Neuronal stem cell (in vitro differentiated cells): Measurements from ENCODE around the gene TPK1.

ENCODE experiments used
- DNase-seq: peaks from one replicate; pipeline ENCODE4 v3.0.0-alpha.2; 2013; ENCODE audit warnings: low spot score
- H2AFZ ChIP-seq: one replicate; pipeline ENCODE4 v1.6.1; 2013; ENCODE audit warnings: mild to moderate bottlenecking, low read length, inconsistent platforms
- H2AK5ac ChIP-seq: 2 replicates; pipeline ENCODE4 v1.6.1; 2013; ENCODE audit warnings: low read depth, mild to moderate bottlenecking, inconsistent platforms, low read length, moderate library complexity, mixed read lengths
- H2BK120ac ChIP-seq: 2 replicates; pipeline ENCODE4 v1.6.1; 2013; ENCODE audit warnings: low read depth, mild to moderate bottlenecking, inconsistent platforms, low read length, moderate library complexity, mixed read lengths
- H2BK12ac ChIP-seq: one replicate; pipeline ENCODE4 v1.6.1; 2013; ENCODE audit warnings: low read length, inconsistent platforms
- H2BK15ac ChIP-seq: 2 replicates; pipeline ENCODE4 v1.6.1; 2013; ENCODE audit warnings: mild to moderate bottlenecking, low read length, inconsistent platforms, mixed read lengths
- H2BK5ac ChIP-seq: one replicate; pipeline ENCODE4 v1.6.1; 2013; ENCODE audit warnings: inconsistent platforms, mild to moderate bottlenecking, low read length, moderate library complexity
- H3K14ac ChIP-seq: one replicate; pipeline ENCODE4 v1.6.1; 2013; ENCODE audit warnings: low read length, inconsistent platforms
- H3K18ac ChIP-seq: 2 replicates; pipeline ENCODE4 v1.6.1; 2013; ENCODE audit warnings: low read length, inconsistent platforms
- H3K23ac ChIP-seq: 2 replicates; pipeline ENCODE4 v1.6.1; 2013; ENCODE audit warnings: low read depth, mild to moderate bottlenecking, mixed read lengths, low read length, inconsistent platforms; ENCODE audit not compliant: poor library complexity
- H3K27ac ChIP-seq: replicated peaks from 3 replicates; pipeline ENCODE4 v1.5.1; 2013; ENCODE audit warnings: low read length, inconsistent platforms
- H3K27me3 ChIP-seq, 3 experiments: 2 replicates each; pipeline ENCODE4 v1.6.1; 2013; ENCODE audit warnings: low read length in 3 of 3, mild to moderate bottlenecking in 2 of 3, inconsistent platforms in 1 of 3, low read depth in 1 of 3, mixed read lengths in 1 of 3, moderate library complexity in 1 of 3; ENCODE audit not compliant: control insufficient read depth in 3 of 3, insufficient read depth in 3 of 3
- H3K36me3 ChIP-seq, 2 donors: replicated peaks in 1 of 2; 2 replicates each; pipeline ENCODE4 v1.6.1; 2013; ENCODE audit warnings: low read length in 2 of 2; ENCODE audit not compliant: control insufficient read depth in 2 of 2, insufficient read depth in 2 of 2
- H3K4ac ChIP-seq: 2 replicates; pipeline ENCODE4 v1.6.1; 2013; ENCODE audit warnings: inconsistent platforms, mild to moderate bottlenecking, low read length, moderate library complexity
- H3K4me1 ChIP-seq, 2 donors: 1 replicate in 1 of 2; 2 replicates in 1 of 2; pipeline ENCODE4 v1.6.1; 2013; ENCODE audit warnings: low read length in 2 of 2, low read depth in 1 of 2; ENCODE audit not compliant: control insufficient read depth in 2 of 2, insufficient read depth in 1 of 2
- H3K4me2 ChIP-seq: one replicate; pipeline ENCODE4 v1.6.1; 2013; ENCODE audit warnings: mild to moderate bottlenecking, low read length, inconsistent platforms; ENCODE audit not compliant: insufficient read depth, poor library complexity, severe bottlenecking
- H3K4me3 ChIP-seq, 2 donors: 2 replicates each; pipeline ENCODE4 v1.5.1; 2013; ENCODE audit warnings: low read length in 2 of 2, mild to moderate bottlenecking in 2 of 2, inconsistent platforms in 1 of 2, moderate library complexity in 1 of 2
- H3K79me1 ChIP-seq: one replicate; pipeline ENCODE4 v1.6.1; 2013; ENCODE audit warnings: low read depth, mild to moderate bottlenecking, inconsistent platforms, low read length, moderate library complexity
- H3K9ac ChIP-seq: one replicate; pipeline ENCODE4 v1.6.1; 2013; ENCODE audit warnings: mild to moderate bottlenecking, low read depth, low read length, inconsistent platforms; ENCODE audit not compliant: poor library complexity
- H3K9me3 ChIP-seq, 2 donors: replicated peaks in 1 of 2; 2 replicates each; pipeline versions ENCODE3 to v1.6.1; 2013; ENCODE audit warnings: low read length in 2 of 2, mild to moderate bottlenecking in 2 of 2, inconsistent platforms in 1 of 2, low read depth in 1 of 2, mixed read lengths in 1 of 2, moderate library complexity in 1 of 2; ENCODE audit not compliant: control insufficient read depth in 2 of 2, insufficient read depth in 1 of 2
- H4K8ac ChIP-seq: one replicate; pipeline ENCODE4 v1.6.1; 2013; ENCODE audit warnings: low read depth, mild to moderate bottlenecking, inconsistent platforms, low read length, moderate library complexity
- H4K91ac ChIP-seq: one replicate; pipeline ENCODE4 v1.6.1; 2013; ENCODE audit warnings: low read length, low read depth, mild to moderate bottlenecking, inconsistent platforms; ENCODE audit not compliant: poor library complexity
- WGBS, 2 donors: extraction: QIAGEN DNeasy Blood & Tissue Kit; methylation state at CpG; one replicate each; pipeline ENCODE4 v1.1.7; 2013; ENCODE audit warnings: missing lambda C conversion rate in 2 of 2, mixed read lengths in 1 of 2; ENCODE audit not compliant: insufficient read length in 2 of 2, insufficient replicate concordance in 1 of 2; ENCODE audit errors: extremely low coverage in 2 of 2; 5-methylcytosine and 5-hydroxymethylcytosine counted together

TPK1 gene

GRCh38 chr7:144720149-144720548, 115.7 kb downstream of the TPK1 start:
- Histone ChIP-seq H3K9ac (no peak overlapping the region), H3K36me3 (no peaks in the 10 kb centered on the region), H2BK5ac (no peak overlapping the region), H3K27me3 (no peaks in the 10 kb centered on the region), H3K79me1 (no peaks in the 10 kb centered on the region), H3K4me2 (no peak overlapping the region), H2AFZ (no peak overlapping the region), H3K23ac (no peak overlapping the region), H3K18ac (no peak overlapping the region), H3K4me3 (no peak overlapping the region), H3K14ac (no peak overlapping the region), H3K9me3 (peaks cover 0 to 1% of the 10 kb centered on the region in 2 donors), H4K91ac (no peak overlapping the region), H2BK15ac (no peak overlapping the region), H2BK12ac (no peak overlapping the region), H2AK5ac (no peak overlapping the region), H3K4ac (no peak overlapping the region), H2BK120ac (no peak overlapping the region), H3K27ac (no peak overlapping the region), H3K4me1 (peaks cover 0 to 2% of the 10 kb centered on the region in 2 donors), H4K8ac (no peak overlapping the region)
- DNase-seq: no peak
- no CpG with 5 or more reads among the region's 6 CpGs for WGBS, 2 donors

GRCh38 chr7:144717720-144718119, 118.1 kb downstream of the TPK1 start:
- no peak overlapping the region for H3K18ac ChIP-seq
- no peak overlapping the region for H4K91ac ChIP-seq
- no peak for DNase-seq
- H3K36me3 ChIP-seq: no peaks in the 10 kb centered on the region
- no peak overlapping the region for H2BK12ac ChIP-seq
- H3K79me1 ChIP-seq: no peaks in the 10 kb centered on the region
- H3K27me3 ChIP-seq: no peaks in the 10 kb centered on the region
- no peak overlapping the region for H2AFZ ChIP-seq
- H3K9me3 ChIP-seq: peaks cover 0 to 1% of the 10 kb centered on the region in 2 donors
- H3K23ac ChIP-seq: no peak overlapping the region
- peak overlapping the region; percentile 12 for H3K9ac ChIP-seq
- H4K8ac ChIP-seq: no peak overlapping the region
- H2BK120ac ChIP-seq: no peak overlapping the region
- no peak overlapping the region for H3K4ac ChIP-seq
- no peak overlapping the region for H3K14ac ChIP-seq
- H3K4me1 ChIP-seq: peaks cover 0 to 2% of the 10 kb centered on the region in 2 donors
- no peak overlapping the region for H3K27ac ChIP-seq
- no CpG with 5 or more reads among the region's 1 CpG for WGBS, 2 donors
- H2AK5ac ChIP-seq: no peak overlapping the region
- H2BK5ac ChIP-seq: no peak overlapping the region
- no peak overlapping the region for H3K4me3 ChIP-seq
- no peak overlapping the region for H2BK15ac ChIP-seq
- H3K4me2 ChIP-seq: no peak overlapping the region

- Histone ChIP-seq H3K36me3 (no peaks in the 10 kb centered on the region), H3K9ac (no peak overlapping the region), H2AFZ (no peak overlapping the region), H3K4me1 (no peaks in the 10 kb centered on the region), H3K79me1 (no peaks in the 10 kb centered on the region), H3K4me3 (no peak overlapping the region), H3K27ac (no peak overlapping the region), H2BK5ac (no peak overlapping the region), H3K23ac (no peak overlapping the region), H4K91ac (no peak overlapping the region), H3K14ac (no peak overlapping the region), H2BK120ac (no peak overlapping the region), H2BK12ac (no peak overlapping the region), H3K4ac (no peak overlapping the region), H4K8ac (no peak overlapping the region), H3K4me2 (no peak overlapping the region), H2AK5ac (no peak overlapping the region), H3K9me3 (peaks cover 0 to 1% of the 10 kb centered on the region in 2 donors), H2BK15ac (no peak overlapping the region), H3K18ac (no peak overlapping the region), H3K27me3 (no peaks in the 10 kb centered on the region)
- no CpG with 5 or more reads among the region's 2 CpGs for WGBS, 2 donors
- DNase-seq: no peak
Observed at GRCh38 chr7:144713850-144714249, 122.0 kb downstream of the TPK1 start.

GRCh38 chr7:144710791-144711190, 125.1 kb downstream of the TPK1 start:
- Histone ChIP-seq H3K23ac (no peak overlapping the region), H2BK12ac (no peak overlapping the region), H3K14ac (no peak overlapping the region), H3K36me3 (no peaks in the 10 kb centered on the region), H2BK5ac (no peak overlapping the region), H2AK5ac (no peak overlapping the region), H3K18ac (no peak overlapping the region), H4K91ac (no peak overlapping the region), H4K8ac (no peak overlapping the region), H3K9ac (no peak overlapping the region), H3K9me3 (no peaks in the 10 kb centered on the region), H3K4ac (no peak overlapping the region), H2BK120ac (no peak overlapping the region), H2AFZ (no peak overlapping the region), H3K4me2 (no peak overlapping the region), H2BK15ac (no peak overlapping the region), H3K79me1 (no peaks in the 10 kb centered on the region), H3K4me1 (no peaks in the 10 kb centered on the region), H3K27ac (no peak overlapping the region), H3K27me3 (no peaks in the 10 kb centered on the region), H3K4me3 (no peak overlapping the region)
- no CpG with 5 or more reads among the region's 4 CpGs for WGBS, 2 donors
- no peak for DNase-seq
